Endothelial cell of umbilical vein (primary cell): ENCODE results near the gene CASKIN2.

ENCODE experiments used
- EZH2 ChIP-seq: IDR thresholded peaks from 2 replicates; pipeline ENCODE4 v1.6.1; 2012; ENCODE audit warnings: borderline replicate concordance, low read depth, mild to moderate bottlenecking, moderate library complexity, low read length, inconsistent platforms; ENCODE audit not compliant: severe bottlenecking
- GATA2 ChIP-seq: IDR thresholded peaks from 2 replicates; pipeline ENCODE4 v1.7.0; 2011; ENCODE audit warnings: low read depth, mild to moderate bottlenecking, moderate library complexity, mixed read lengths, low read length; ENCODE audit not compliant: insufficient read length, insufficient read depth
- JUN ChIP-seq: IDR thresholded peaks from 2 replicates; pipeline ENCODE4 v1.6.1; 2011; ENCODE audit warnings: borderline replicate concordance, low read depth; ENCODE audit not compliant: insufficient read length, insufficient read depth
- MYC ChIP-seq: IDR thresholded peaks from one replicate; pipeline ENCODE4 v1.6.1; 2011; ENCODE audit warnings: mild to moderate bottlenecking, low read depth, low read length
- POLR2A ChIP-seq: IDR thresholded peaks from 2 replicates; pipeline ENCODE4 v1.6.1; 2012; ENCODE audit warnings: low read depth, mild to moderate bottlenecking, control low read depth, low read length
- POLR2AphosphoS5 ChIP-seq: IDR thresholded peaks from 2 replicates; pipeline ENCODE4 v1.6.1; 2012; ENCODE audit warnings: low read depth, mild to moderate bottlenecking, control low read depth, low read length, moderate library complexity; ENCODE audit not compliant: insufficient read depth
- TF ChIP-seq, protein P1 (sequence below), 2 donors: IDR thresholded peaks; 1 replicate in 1 of 2; 2 replicates in 1 of 2; pipeline ENCODE4 v1.5.1; 2011; ENCODE audit warnings: low read length in 2 of 2, mild to moderate bottlenecking in 2 of 2, moderate library complexity in 2 of 2, control low read depth in 1 of 2, inconsistent platforms in 1 of 2, low read depth in 1 of 2; ENCODE audit not compliant: insufficient read depth in 1 of 2; ENCODE audit errors: extremely low read depth in 1 of 2
- TF ChIP-seq, protein P2 (sequence below): IDR thresholded peaks from 2 replicates; pipeline ENCODE4 v1.6.1; 2011; ENCODE audit not compliant: insufficient read depth, insufficient read length

DNA sequence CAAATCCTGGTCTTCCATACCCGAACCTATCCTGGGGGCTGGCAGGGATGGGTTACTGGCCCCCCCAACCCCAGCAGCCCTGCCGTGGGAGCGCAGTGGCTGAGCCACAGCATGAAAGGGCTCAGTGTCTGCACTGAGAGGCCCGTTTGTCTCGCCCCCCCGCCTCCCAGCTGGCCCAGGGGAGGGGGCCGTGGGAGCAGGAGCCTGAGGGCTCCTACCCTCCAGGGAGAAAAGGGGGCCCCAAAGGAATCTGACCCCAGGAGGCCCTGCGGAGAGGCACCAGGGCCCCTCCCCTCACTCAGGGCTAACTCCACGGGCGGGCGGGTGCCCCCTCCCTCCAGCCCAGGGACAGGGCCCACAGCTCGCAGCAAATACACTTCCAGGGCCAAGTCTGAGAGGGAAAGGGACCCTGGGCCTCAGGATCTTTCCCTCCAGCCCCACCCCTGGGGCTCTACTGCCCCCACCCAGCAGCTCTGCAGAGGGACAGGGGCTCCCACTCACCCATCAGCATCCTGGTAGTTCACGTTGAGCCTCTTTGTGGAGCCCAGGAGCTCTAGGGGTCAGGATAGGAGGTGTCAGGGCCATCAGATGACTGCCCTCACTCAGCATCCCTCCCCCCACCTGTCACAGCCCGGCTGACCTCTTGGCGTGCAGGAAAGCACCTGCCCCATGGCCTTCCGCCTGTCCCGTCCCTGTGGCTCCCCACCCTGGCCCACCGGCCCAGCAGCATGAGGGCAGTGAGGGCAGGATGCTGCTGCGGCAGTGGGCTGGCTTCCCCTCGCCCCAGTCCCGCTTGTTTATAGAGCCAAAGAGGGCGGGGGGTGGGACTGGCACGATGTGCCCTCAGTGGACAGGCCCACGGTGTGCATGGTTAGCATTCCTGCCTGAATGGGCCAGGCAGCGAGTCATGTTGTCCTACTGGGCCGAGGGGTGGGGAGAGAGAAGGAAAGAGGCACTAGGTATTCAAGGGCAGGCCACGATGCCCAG, 7.3 kb downstream of the CASKIN2 start:
- no peak for TF ChIP-seq POLR2A
- no peak for TF ChIP-seq POLR2AphosphoS5
- TF ChIP-seq, protein P1, sequence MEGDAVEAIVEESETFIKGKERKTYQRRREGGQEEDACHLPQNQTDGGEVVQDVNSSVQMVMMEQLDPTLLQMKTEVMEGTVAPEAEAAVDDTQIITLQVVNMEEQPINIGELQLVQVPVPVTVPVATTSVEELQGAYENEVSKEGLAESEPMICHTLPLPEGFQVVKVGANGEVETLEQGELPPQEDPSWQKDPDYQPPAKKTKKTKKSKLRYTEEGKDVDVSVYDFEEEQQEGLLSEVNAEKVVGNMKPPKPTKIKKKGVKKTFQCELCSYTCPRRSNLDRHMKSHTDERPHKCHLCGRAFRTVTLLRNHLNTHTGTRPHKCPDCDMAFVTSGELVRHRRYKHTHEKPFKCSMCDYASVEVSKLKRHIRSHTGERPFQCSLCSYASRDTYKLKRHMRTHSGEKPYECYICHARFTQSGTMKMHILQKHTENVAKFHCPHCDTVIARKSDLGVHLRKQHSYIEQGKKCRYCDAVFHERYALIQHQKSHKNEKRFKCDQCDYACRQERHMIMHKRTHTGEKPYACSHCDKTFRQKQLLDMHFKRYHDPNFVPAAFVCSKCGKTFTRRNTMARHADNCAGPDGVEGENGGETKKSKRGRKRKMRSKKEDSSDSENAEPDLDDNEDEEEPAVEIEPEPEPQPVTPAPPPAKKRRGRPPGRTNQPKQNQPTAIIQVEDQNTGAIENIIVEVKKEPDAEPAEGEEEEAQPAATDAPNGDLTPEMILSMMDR (IDR thresholded peaks at IDR 0.05; ENCODE audit: extremely low read depth in 1 of 2, insufficient read depth in 1 of 2, low read depth in 1 of 2, low read length in 2 of 2), result no peak
- TF ChIP-seq, protein P2, sequence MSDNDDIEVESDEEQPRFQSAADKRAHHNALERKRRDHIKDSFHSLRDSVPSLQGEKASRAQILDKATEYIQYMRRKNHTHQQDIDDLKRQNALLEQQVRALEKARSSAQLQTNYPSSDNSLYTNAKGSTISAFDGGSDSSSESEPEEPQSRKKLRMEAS, result no peak
- no peak for TF ChIP-seq EZH2
- TF ChIP-seq JUN, result no peak
- no peak for TF ChIP-seq MYC
- TF ChIP-seq GATA2, result no peak
